SK-N-SH treated with all-trans-retinoic acid at 6 μM for 48 hours (cell line): ENCODE results near the gene DTNB.

ENCODE experiments used
- CSDC2 ChIP-seq: fragments of 250-450 bp; sonication (Bioruptor Pico); IDR thresholded peaks from 2 replicates; pipeline ENCODE4 v1.5.0; 2020; ENCODE audit warnings: mild to moderate bottlenecking, moderate library complexity
- PPARA ChIP-seq: fragments of 250-450 bp; sonication (Bioruptor Pico); IDR thresholded peaks from 2 replicates; pipeline ENCODE4 v1.5.0; 2020; ENCODE audit warnings: mild to moderate bottlenecking, borderline replicate concordance
- RARB ChIP-seq: fragments of 250-450 bp; sonication (Bioruptor Pico); IDR thresholded peaks from 2 replicates; pipeline ENCODE4 v1.8.0; 2021; ENCODE audit warnings: mild to moderate bottlenecking, moderate library complexity
- SNAI2 ChIP-seq: fragments of 250-450 bp; sonication (Bioruptor Pico); IDR thresholded peaks from 2 replicates; pipeline ENCODE4 v1.5.0; 2020; ENCODE audit warnings: mild to moderate bottlenecking, moderate library complexity
- TCF4 ChIP-seq: fragments of 250-450 bp; sonication (Bioruptor Pico); IDR thresholded peaks from 2 replicates; pipeline ENCODE4 v1.8.0; 2021; ENCODE audit warnings: mild to moderate bottlenecking, moderate library complexity, borderline replicate concordance
- ZNF8 ChIP-seq: fragments of 450-650 bp; formaldehyde crosslinking; IDR thresholded peaks from 2 replicates; pipeline ENCODE4 v1.5.0; 2020; ENCODE audit warnings: mild to moderate bottlenecking, moderate library complexity
- TF ChIP-seq, protein P1 (sequence below): fragments of 250-450 bp; sonication (Bioruptor Pico); IDR thresholded peaks from 2 replicates; pipeline ENCODE4 v1.8.0; 2020; ENCODE audit warnings: mild to moderate bottlenecking, moderate library complexity, borderline replicate concordance
- TF ChIP-seq, protein P2 (sequence below): fragments of 250-450 bp; sonication (Bioruptor Pico); IDR thresholded peaks from 2 replicates; pipeline ENCODE4 v1.8.0; 2021; ENCODE audit warnings: low read depth, mild to moderate bottlenecking, moderate library complexity, borderline replicate concordance
- TF ChIP-seq, protein P3 (sequence below): fragments of 250-450 bp; sonication (Bioruptor Pico); IDR thresholded peaks from 2 replicates; pipeline ENCODE4 v1.5.1; 2020; ENCODE audit warnings: low read depth, mild to moderate bottlenecking, moderate library complexity
- TF ChIP-seq, protein P4 (sequence below): fragments of 250-450 bp; sonication (Bioruptor Pico); IDR thresholded peaks from 2 replicates; pipeline ENCODE4 v1.5.1; 2021; ENCODE audit warnings: mild to moderate bottlenecking, moderate library complexity

DNA sequence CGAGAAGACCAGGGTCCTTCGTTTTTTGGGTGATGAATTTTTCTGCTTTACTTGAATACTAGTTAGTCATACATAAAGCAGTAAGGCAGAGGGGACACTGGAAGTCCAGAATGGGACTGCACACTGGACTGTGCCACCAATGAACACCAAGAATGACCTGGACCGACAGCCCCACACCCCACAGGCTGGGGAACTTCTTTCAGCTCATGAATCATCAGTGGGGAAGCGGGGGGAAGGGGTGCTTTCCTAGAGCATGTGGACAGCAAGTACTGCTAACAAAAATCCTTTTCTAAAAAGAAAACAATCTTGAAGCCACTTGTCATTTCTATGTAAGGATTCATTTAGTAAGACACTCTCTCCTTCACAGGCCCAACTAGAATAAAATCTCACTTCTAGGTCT is 86.0 kb downstream of the DTNB start:
- TF ChIP-seq, protein P1, sequence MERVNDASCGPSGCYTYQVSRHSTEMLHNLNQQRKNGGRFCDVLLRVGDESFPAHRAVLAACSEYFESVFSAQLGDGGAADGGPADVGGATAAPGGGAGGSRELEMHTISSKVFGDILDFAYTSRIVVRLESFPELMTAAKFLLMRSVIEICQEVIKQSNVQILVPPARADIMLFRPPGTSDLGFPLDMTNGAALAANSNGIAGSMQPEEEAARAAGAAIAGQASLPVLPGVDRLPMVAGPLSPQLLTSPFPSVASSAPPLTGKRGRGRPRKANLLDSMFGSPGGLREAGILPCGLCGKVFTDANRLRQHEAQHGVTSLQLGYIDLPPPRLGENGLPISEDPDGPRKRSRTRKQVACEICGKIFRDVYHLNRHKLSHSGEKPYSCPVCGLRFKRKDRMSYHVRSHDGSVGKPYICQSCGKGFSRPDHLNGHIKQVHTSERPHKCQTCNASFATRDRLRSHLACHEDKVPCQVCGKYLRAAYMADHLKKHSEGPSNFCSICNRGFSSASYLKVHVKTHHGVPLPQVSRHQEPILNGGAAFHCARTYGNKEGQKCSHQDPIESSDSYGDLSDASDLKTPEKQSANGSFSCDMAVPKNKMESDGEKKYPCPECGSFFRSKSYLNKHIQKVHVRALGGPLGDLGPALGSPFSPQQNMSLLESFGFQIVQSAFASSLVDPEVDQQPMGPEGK (CRISPR knock-in tag): no peak
- TF ChIP-seq ZNF8 (no peak), PPARA (no peak), CSDC2 (CRISPR knock-in tag) (no peak), SNAI2 (CRISPR knock-in tag) (no peak), RARB (CRISPR knock-in tag) (no peak), TCF4 (CRISPR knock-in tag) (no peak)
- TF ChIP-seq, protein P2, sequence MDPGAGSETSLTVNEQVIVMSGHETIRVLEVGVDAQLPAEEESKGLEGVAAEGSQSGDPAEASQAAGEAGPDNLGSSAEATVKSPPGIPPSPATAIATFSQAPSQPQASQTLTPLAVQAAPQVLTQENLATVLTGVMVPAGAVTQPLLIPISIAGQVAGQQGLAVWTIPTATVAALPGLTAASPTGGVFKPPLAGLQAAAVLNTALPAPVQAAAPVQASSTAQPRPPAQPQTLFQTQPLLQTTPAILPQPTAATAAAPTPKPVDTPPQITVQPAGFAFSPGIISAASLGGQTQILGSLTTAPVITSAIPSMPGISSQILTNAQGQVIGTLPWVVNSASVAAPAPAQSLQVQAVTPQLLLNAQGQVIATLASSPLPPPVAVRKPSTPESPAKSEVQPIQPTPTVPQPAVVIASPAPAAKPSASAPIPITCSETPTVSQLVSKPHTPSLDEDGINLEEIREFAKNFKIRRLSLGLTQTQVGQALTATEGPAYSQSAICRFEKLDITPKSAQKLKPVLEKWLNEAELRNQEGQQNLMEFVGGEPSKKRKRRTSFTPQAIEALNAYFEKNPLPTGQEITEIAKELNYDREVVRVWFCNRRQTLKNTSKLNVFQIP: no peak
- TF ChIP-seq, protein P3, sequence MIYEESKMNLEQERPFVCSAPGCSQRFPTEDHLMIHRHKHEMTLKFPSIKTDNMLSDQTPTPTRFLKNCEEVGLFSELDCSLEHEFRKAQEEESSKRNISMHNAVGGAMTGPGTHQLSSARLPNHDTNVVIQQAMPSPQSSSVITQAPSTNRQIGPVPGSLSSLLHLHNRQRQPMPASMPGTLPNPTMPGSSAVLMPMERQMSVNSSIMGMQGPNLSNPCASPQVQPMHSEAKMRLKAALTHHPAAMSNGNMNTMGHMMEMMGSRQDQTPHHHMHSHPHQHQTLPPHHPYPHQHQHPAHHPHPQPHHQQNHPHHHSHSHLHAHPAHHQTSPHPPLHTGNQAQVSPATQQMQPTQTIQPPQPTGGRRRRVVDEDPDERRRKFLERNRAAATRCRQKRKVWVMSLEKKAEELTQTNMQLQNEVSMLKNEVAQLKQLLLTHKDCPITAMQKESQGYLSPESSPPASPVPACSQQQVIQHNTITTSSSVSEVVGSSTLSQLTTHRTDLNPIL (CRISPR knock-in tag): no peak
- TF ChIP-seq, protein P4, sequence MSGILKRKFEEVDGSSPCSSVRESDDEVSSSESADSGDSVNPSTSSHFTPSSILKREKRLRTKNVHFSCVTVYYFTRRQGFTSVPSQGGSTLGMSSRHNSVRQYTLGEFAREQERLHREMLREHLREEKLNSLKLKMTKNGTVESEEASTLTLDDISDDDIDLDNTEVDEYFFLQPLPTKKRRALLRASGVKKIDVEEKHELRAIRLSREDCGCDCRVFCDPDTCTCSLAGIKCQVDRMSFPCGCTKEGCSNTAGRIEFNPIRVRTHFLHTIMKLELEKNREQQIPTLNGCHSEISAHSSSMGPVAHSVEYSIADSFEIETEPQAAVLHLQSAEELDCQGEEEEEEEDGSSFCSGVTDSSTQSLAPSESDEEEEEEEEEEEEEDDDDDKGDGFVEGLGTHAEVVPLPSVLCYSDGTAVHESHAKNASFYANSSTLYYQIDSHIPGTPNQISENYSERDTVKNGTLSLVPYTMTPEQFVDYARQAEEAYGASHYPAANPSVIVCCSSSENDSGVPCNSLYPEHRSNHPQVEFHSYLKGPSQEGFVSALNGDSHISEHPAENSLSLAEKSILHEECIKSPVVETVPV: no peak
